GM18508 (cell line): ENCODE results near the gene WTAP.
"Not testable (repeated sequence)": the region's sequence is repeated elsewhere in the genome, so short reads cannot be mapped to it uniquely, and the experiment has no call there.

Experiments
- ATAC-seq: cut with Tn5 transposase; IDR thresholded peaks from one replicate; pipeline ENCODE4 v1.9.1; 2021; ENCODE audit warnings: moderate number of reproducible peaks; ENCODE audit not compliant: insufficient read depth, unreplicated experiment

Gene WTAP

GRCh38 chr6:159759645-159760044 is 32.3 kb downstream of the WTAP start:
- no peak for ATAC-seq

DNA sequence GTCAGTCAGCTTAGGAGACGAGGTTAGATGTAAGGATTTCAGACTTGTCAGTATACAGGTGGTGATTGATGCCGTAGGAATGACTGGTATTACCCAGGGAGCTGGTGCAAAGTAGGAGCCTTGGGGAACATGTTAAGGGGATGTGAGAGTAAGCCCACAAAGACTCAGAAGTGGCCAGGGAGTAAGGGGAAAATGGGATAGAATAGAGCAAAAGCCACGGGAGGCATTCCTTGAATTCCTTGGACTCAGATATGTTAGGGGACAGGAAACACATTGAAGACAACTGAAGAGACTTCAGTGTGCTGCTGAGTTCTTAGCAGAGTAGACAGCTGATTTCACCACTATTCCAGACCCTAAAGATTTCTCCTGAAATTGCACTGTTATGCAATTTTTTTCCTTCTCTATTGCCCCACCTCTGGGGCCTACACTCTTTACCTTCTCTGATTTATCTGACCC is 33.3 kb downstream of the WTAP start:
- no peak for ATAC-seq

GRCh38 chr6:159761129-159761872 is 34.0 kb downstream of the WTAP start:
- no peak for ATAC-seq

GRCh38 chr6:159761873-159762680 is 34.8 kb downstream of the WTAP start, which contains the start of gene ACAT2:
ACAT2 (plus strand) TSS chr6:159762045; CDS start chr6:159762088, 43 bp downstream.
- peak; percentile 93 for ATAC-seq

DNA sequence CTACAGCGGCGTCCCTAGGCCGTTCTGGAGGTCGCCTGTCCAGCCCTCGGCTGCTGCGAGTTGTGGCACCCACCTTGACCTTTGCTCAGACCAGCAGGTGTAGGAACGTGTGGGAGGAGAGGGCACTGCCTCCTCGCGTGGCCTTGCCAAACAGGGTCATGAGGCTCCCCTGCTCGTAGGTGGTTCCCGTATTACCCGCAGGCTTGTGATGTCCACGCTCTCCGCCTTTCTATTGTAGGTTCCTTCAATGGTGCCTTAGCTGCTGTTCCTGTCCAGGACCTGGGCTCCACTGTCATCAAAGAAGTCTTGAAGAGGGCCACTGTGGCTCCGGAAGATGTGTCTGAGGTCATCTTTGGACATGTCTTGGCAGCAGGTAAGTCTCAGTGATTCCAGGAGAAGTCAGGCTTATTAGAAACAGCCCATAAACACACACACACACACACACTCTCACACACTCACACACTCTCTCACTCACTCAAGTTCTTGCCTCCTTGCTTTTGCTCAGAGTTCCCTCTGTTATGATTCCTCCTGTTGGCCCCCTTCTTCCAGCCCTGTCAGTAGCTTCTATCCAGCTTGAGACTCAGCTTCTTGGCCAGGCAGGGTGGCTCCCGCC is 35.5 kb downstream of the WTAP start:
- ATAC-seq: no peak

DNA sequence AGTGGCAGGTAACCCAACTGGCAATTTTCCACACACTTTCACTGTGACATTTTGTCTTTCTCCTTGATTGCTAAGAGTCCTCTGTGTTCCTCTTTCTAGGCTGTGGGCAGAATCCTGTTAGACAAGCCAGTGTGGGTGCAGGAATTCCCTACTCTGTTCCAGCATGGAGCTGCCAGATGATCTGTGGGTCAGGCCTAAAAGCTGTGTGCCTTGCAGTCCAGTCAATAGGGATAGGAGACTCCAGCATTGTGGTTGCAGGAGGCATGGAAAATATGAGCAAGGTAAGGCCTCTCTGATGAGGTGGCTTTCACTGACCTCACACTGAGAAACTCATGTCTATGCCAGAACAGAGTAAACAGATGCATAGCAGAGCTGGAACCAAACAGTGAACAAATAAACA is 39.6 kb downstream of the WTAP start:
- no peak for ATAC-seq

DNA sequence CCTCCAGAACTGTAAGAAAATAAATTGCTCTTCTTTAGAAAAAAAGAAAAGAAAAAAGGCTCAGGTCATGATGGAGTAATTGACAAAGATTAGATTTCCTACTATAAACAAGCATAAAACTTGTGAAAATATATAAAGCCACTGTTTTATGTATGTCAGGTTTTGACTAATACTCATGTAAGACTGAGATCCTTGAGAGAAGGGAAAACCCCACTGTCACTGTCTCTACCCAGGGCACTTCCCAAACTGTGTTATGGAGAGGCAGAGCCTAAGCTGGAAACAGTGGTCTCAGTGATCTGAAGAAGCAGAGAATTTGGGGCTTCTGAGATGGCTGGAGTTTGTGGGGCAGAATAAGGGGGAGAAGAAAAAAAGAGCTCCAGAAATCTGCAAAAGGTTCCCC is 42.2 kb downstream of the WTAP start:
- ATAC-seq: no peak

DNA sequence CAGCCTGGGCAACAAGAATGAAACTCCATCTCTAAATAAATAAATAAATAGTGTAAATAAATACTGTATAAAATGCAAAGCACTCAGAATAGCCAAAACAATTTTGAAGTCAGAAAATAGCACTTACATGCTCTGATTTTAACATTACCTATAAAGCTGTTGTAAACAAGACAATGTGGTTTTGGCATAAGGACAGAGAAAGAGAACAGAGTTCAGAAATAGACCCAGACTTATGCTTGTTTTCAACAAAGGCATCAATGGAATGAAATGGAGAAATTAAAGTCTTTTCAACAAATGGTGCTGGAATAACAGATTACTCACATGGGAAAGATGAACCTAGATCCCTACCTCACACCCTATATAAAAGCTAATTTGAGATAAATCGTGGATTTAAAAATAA is 44.9 kb downstream of the WTAP start:
- no peak for ATAC-seq

DNA sequence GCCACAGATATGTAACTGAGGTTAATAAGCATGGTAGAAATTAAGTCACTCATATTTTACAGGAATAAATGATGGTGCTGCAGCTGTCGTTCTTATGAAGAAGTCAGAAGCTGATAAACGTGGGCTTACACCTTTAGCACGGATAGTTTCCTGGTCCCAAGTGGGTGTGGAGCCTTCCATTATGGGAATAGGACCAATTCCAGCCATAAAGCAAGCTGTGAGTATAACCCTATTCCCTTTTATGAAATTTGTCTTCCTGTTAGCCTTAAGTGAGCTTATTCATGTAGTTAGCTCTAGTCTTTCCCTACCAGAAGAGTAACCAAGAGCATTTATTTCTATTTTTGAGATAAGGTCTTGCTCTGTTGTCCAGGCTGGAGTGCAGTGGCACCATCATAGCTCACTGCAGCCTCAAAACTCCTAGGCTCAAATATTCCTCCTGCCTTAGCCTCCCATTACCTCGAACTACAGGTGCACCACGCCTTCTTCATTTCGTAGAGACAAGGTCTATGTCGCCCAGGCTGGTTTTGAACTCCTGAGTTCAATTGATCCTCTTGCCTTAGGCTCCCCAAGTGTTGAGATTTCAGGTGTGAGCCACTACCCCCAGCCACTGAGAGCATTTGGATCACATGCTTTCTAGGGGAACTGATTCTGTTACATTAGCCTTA is 50.1 kb downstream of the WTAP start:
- no peak for ATAC-seq

GRCh38 chr6:159778131-159778530 is 50.8 kb downstream of the WTAP start:
- no peak for ATAC-seq

- no peak for ATAC-seq
Measured at GRCh38 chr6:159778542-159779103, 51.3 kb downstream of the WTAP start.

- no peak for ATAC-seq
Measured at GRCh38 chr6:159788276-159788675, 61.0 kb downstream of the WTAP start.

DNA sequence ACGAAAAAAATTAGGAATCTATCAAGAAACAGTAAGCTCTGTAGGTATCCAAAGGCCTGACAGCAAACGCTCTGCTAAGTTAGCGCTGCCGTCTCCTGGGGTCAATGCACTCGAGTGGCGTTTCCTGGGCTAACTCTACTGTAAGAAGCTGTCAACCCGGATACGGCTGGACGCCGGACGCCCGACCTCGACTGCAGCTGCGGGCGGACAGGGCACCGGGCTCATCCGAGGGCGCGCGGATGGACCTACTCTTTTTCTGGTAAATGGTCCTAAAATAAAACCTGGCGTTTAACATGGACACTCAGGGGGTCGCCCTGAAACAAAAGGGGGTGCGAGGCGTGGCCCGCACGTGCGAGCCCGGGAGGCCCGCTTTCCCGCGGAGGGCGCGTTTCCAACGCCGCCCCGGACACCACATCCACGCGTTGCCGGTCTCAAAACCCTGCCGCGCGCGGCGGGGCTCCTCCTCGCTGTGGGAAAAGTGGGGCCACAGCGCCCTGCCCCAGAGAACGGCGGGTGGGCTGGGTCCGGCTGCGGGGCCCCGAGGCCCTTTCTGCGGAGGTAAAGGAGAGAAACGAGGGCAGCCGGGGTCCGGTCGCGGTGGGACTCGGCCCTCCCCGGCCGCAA is 61.6 kb downstream of the WTAP start:
- no peak for ATAC-seq

DNA sequence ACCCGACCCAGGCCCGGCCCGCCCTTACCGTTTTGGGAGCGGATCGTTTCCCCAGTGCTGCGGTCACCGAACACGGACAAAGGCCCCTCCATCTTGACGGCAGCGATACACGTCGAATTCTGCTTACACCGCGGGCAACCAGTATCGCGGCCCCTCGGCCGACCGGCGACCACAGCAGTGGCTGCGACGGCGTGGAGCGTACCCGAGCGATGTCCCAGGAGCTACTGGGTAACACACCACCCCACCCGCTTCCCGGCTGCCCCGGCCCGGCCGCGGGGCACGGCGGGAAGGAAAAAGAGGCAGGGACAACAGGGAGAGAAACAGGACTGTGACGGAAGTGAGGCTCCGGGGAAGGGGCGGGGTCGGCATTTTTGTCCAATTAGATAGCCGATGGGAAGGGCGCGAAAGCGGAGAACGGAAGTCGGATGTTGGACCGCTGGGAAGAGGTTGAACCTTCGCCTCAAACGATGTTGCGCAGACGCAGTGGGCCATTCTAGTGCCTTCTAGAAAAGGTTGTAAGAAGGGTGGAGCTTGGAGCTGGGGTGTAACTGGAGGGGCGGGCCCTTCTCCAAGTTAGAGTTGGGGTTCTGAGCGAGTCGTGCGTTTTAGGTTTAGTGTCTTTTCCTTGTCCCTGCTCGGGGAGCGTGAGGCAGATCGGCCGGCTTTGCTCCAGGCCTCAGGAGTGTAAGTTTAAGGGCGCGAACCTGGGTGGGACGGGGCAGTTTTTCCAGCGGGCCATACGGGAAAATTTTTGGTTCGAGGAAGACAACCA is 62.3 kb downstream of the WTAP start, which contains the start of gene TCP1:
Gene TCP1 (minus strand): TSS at position 226 of the 772 bp plus-strand sequence. CDS start 134 bp downstream, at position 92.
- ATAC-seq: peak; percentile 63

DNA sequence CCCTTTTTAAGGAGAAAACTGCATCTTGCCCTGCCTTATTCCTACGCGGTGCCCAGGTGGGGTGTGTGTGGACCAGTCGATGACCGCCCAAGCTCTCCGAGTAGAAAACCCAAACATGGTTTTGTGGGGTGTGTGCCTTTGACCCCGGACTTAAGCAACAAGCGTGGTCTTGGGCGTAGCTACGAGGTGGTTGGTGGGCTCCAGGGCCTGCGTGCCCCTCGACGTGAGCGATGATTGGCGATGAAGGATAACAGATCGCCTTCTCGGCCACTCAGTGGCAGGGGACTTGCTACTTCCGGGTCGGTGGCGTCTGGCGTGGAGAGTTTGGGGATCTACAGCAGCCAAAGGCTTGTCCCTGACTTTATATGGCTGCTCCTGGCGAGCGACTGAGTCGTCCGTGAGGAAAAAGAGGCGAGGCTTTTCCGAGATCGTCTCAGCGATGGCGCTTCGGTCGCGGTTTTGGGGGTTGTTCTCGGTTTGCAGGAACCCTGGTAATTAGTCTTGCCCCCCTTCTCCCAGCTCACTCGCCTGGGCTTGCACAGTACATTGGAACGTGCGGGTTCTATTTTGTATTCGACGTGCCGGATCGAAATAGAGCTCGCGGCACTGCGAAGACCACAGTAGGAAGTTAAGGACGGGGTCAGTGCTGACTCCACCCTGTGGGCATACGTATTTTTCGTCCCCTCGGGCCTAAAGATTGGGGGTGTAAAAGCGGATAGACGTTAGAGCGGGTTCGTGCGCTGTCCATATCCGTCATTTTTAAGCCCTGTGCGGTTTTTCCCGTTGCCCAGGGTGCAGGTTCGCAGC is 63.0 kb downstream of the WTAP start, which contains the start of gene MRPL18:
Gene MRPL18 (plus strand): TSS at position 319 of the 807 bp plus-strand sequence. CDS start 121 bp downstream, at position 440.
- peak; percentile 73 for ATAC-seq

- ATAC-seq: no peak
Measured at GRCh38 chr6:159790956-159791598, 63.8 kb downstream of the WTAP start.

- not testable (repeated sequence) for ATAC-seq
Measured at GRCh38 chr6:159794976-159795375, 67.7 kb downstream of the WTAP start.
